WTC11 (cell line): ENCODE measurements around the gene HARS2. TPM values are rescaled to one million over a fixed set of nuclear protein-coding genes. Genes with fewer than 3 reads are reported as not detected.
A peak's percentile ranks its signal among the peaks of the same experiment; 100 is the strongest.

ENCODE experiments used
- ATAC-seq: fragments of 200-7000 bp; cut with Tn5 transposase; 2 replicates; pipeline ENCODE4 v1.10.0; 2021; ENCODE audit warnings: mild to moderate bottlenecking, moderate library complexity
- Bru-seq: library from RNA; stranded (reverse); fragments of 400-500 nt; gene quantifications from one replicate; lab custom pipeline; 2021; lab: Mats Ljungman, UMichigan
- CTCF ChIA-PET: fragments of 300-600 bp; sonication (Branson Sonifier 250); formaldehyde crosslinking; loops from one replicate; lab custom pipeline; 2021; ENCODE audit warnings: antibody characterized with exemption; lab: Charles Lee
- POLR2A ChIA-PET: fragments of 350-600 bp; sonication (Branson Sonifier 250); formaldehyde crosslinking; loops from one replicate; lab custom pipeline; 2021; ENCODE audit warnings: antibody characterized with exemption; lab: Charles Lee
- DNase-seq: peaks from one replicate; pipeline ENCODE4 v3.0.0; 2021; ENCODE audit warnings: low spot score
- H3K27ac Mint-ChIP-seq: 2 replicates; pipeline ENCODE4 v1.8.0; 2021; ENCODE audit warnings: mixed read lengths
- H3K27me3 Mint-ChIP-seq: 2 replicates; pipeline ENCODE4 v1.8.0; 2021; ENCODE audit warnings: low read depth, mild to moderate bottlenecking, moderate library complexity, mixed read lengths
- H3K36me3 Mint-ChIP-seq: 2 replicates; pipeline ENCODE4 v1.8.0; 2021; ENCODE audit warnings: mixed read lengths
- H3K4me1 Mint-ChIP-seq: 2 replicates; pipeline ENCODE4 v1.8.0; 2022; ENCODE audit warnings: mixed read lengths
- H3K4me3 Mint-ChIP-seq: 2 replicates; pipeline ENCODE4 v1.8.0; 2021; ENCODE audit warnings: mild to moderate bottlenecking, moderate library complexity, mixed read lengths
- H3K9me3 Mint-ChIP-seq: 2 replicates; pipeline ENCODE4 v1.8.0; 2021; ENCODE audit warnings: mixed read lengths
- ARID4B ChIP-seq: sonication (generic); formaldehyde crosslinking; IDR thresholded peaks from 2 replicates; pipeline ENCODE4 v1.8.0; 2023; ENCODE audit warnings: missing genetic modification reagents, mild to moderate bottlenecking, borderline replicate concordance
- ATF1 ChIP-seq: sonication (generic); formaldehyde crosslinking; IDR thresholded peaks from 2 replicates; pipeline ENCODE4 v1.8.1; 2023; ENCODE audit warnings: mild to moderate bottlenecking, moderate library complexity, missing genetic modification reagents
- CDX4 ChIP-seq: fragments of 250-450 bp; sonication (Bioruptor Pico); IDR thresholded peaks from 2 replicates; pipeline ENCODE4 v1.9.0; 2021; ENCODE audit warnings: moderate library complexity, mild to moderate bottlenecking, inconsistent platforms, borderline replicate concordance
- ETV6 ChIP-seq: sonication (generic); formaldehyde crosslinking; IDR thresholded peaks from 2 replicates; pipeline ENCODE4 v1.8.1; 2022; ENCODE audit warnings: mild to moderate bottlenecking, missing genetic modification reagents
- GABPB1 ChIP-seq: sonication (generic); formaldehyde crosslinking; IDR thresholded peaks from 2 replicates; pipeline ENCODE4 v1.8.1; 2023; ENCODE audit warnings: mild to moderate bottlenecking, missing genetic modification reagents
- HMGXB4 ChIP-seq: sonication (generic); formaldehyde crosslinking; IDR thresholded peaks from 2 replicates; pipeline ENCODE4 v1.8.1; 2023; ENCODE audit warnings: mild to moderate bottlenecking, moderate library complexity, missing genetic modification reagents
- JUN ChIP-seq: sonication (generic); formaldehyde crosslinking; IDR thresholded peaks from 2 replicates; pipeline ENCODE4 v1.8.0; 2023; ENCODE audit warnings: mild to moderate bottlenecking, missing genetic modification reagents
- NFATC4 ChIP-seq: fragments of 250-450 bp; sonication (Bioruptor Pico); IDR thresholded peaks from 2 replicates; pipeline ENCODE4 v1.9.0; 2021; ENCODE audit warnings: mild to moderate bottlenecking
- PREB ChIP-seq: sonication (generic); formaldehyde crosslinking; IDR thresholded peaks from 2 replicates; pipeline ENCODE4 v1.8.1; 2022; ENCODE audit warnings: mild to moderate bottlenecking, missing genetic modification reagents, moderate library complexity, borderline replicate concordance
- PRRX2 ChIP-seq: fragments of 250-450 bp; sonication (Bioruptor Pico); IDR thresholded peaks from 2 replicates; pipeline ENCODE4 v1.8.0; 2021; ENCODE audit warnings: mild to moderate bottlenecking
- SMAD4 ChIP-seq: sonication (generic); formaldehyde crosslinking; IDR thresholded peaks from 2 replicates; pipeline ENCODE4 v1.8.0; 2022; ENCODE audit warnings: mild to moderate bottlenecking, missing genetic modification reagents
- ZNF121 ChIP-seq: sonication (generic); formaldehyde crosslinking; IDR thresholded peaks from 2 replicates; pipeline ENCODE4 v1.8.0; 2023; ENCODE audit warnings: missing genetic modification reagents
- ZNF138 ChIP-seq: sonication (generic); formaldehyde crosslinking; conservative IDR thresholded peaks from 2 replicates; pipeline ENCODE4 v1.8.1; 2022; ENCODE audit warnings: mild to moderate bottlenecking, moderate library complexity, missing genetic modification reagents
- ZNF423 ChIP-seq: fragments of 250-450 bp; sonication (Bioruptor Pico); IDR thresholded peaks from 2 replicates; pipeline ENCODE4 v2.1.2; 2022; ENCODE audit warnings: mild to moderate bottlenecking, moderate library complexity
- long read RNA-seq, 3 experiments: library from RNA in 1 of 3; library from capped mRNA in 1 of 3; library from polyadenylated mRNA in 1 of 3; unstranded in 2 of 3; stranded (forward) in 1 of 3; transcript quantifications; one replicate each; pipeline ENCODE4 v2.0.0, GENCODE V29; 2021
- total RNA-seq: library from RNA; stranded (reverse); gene quantifications from 3 replicates; pipeline ENCODE4 v1.2.3, GENCODE V29; 2021
- TF ChIP-seq, protein P1 (sequence below): sonication (generic); formaldehyde crosslinking; IDR thresholded peaks from 2 replicates; pipeline ENCODE4 v1.8.0; 2023; ENCODE audit warnings: missing genetic modification reagents
- TF ChIP-seq, protein P2 (sequence below): sonication (generic); formaldehyde crosslinking; IDR thresholded peaks from 2 replicates; pipeline ENCODE4 v1.8.1; 2022; ENCODE audit warnings: low read depth, mild to moderate bottlenecking, moderate library complexity, missing genetic modification reagents, borderline replicate concordance
- TF ChIP-seq, protein P3 (sequence below): sonication (generic); formaldehyde crosslinking; IDR thresholded peaks from 2 replicates; pipeline ENCODE4 v1.8.1; 2023; ENCODE audit warnings: mild to moderate bottlenecking, missing genetic modification reagents, borderline replicate concordance

Gene HARS2
- total RNA-seq (26.8 to 28.9 TPM (median 27.7 TPM) in 3 replicates), Bru-seq, nascent RNA (percentile 86 among the genes with signal in this experiment)
- long read RNA-seq, experiment 1, transcript HARS2-219 (14 exons, 2,292 nt): minor isoform, 18 of 99 reads
- long read RNA-seq, experiment 1, transcript HARS2-201 (13 exons, 2,510 nt): major isoform, 41 of 99 reads
- long read RNA-seq, experiment 1, partial matches to known transcripts: 14 of 99 reads
- long read RNA-seq, experiment 1, other reads (novel, unspliced or antisense): 22 of 99 reads
- long read RNA-seq, experiment 2, transcript HARS2-219 (14 exons, 2,292 nt): major isoform, 7 of 74 reads
- long read RNA-seq, experiment 2, transcript HARS2-201 (13 exons, 2,510 nt): major isoform, 7 of 74 reads
- long read RNA-seq, experiment 2, partial matches to known transcripts: 55 of 74 reads
- long read RNA-seq, experiment 2, other reads (novel, unspliced or antisense): 5 of 74 reads
- long read RNA-seq, experiment 3, transcript HARS2-201 (13 exons, 2,510 nt): major isoform, 33 of 52 reads
- long read RNA-seq, experiment 3, partial matches to known transcripts: 8 of 52 reads
- long read RNA-seq, experiment 3, other reads (novel, unspliced or antisense): 5 of 52 reads

DNA sequence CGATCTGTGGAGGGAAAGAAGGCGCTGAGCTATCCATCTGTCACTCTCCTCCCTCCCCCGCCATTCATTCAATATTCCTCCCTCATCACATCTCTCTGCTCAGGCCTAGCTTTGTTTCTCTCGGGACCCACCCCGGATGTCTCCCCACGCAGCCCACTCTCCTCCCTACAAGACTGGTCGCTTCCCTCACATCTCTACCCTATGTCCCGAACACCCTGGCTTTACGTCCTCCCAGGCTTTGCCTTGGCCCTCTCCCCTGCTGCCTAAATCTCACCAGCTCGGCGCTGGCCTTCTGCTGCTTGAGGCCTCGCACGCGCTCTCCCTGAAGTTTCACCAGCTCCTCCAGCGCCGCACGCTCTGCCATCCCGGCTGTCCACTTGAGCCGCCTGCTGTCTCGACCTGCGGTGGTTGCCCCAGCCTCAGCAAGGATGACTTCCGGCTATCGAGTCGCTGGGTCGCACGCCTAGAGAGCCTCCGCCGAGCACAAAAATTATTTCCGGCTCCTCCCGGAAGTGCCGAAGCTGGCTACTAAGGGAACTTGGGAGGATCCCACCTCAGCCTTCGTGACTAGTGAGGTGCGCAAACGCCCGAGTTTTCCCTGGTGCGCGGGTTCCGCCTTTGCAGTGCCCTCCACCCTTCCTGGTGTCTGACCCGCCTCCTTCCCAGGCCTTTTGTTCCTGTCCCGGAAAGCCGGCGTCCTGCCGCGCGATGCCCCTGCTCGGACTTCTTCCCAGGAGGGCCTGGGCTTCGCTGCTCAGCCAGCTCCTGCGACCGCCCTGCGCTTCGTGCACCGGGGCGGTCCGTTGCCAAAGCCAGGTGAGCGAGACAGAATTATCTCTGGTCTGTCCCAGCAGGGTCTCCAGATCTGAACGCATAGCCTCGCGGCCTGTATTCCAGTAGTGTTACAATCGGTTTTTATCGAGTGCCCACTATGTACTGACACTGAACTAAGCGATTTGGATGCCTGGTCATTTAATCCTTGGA is at the start of gene HARS2, which contains the start of gene HARS1:
Gene HARS2 (plus strand): TSS at position 515 of the 984 bp plus-strand sequence. CDS start 194 bp downstream, at position 709.
Gene HARS1 (minus strand): TSS at position 430 of the 984 bp plus-strand sequence. CDS start 66 bp downstream, at position 364.
- peaks cover 28% of the 10 kb centered on the region for H3K36me3 Mint-ChIP-seq
- ATAC-seq (peak; percentile 97), DNase-seq (peak; percentile 89)
- H3K27me3 Mint-ChIP-seq: no peaks in the 10 kb centered on the region
- H3K4me1 Mint-ChIP-seq: peaks cover 18% of the 10 kb centered on the region
- H3K9me3 Mint-ChIP-seq: no peaks in the 10 kb centered on the region
- CTCF ChIA-PET: interaction anchor here (0.6 to 1.7 kb wide), 12 partner anchors 9 to 451 kb away, joined by 3 to 10 read pairs (median 3); partner anchors contain the start of genes APBB3, DND1, EIF4EBP3 and HBEGF
- peak within 1 kb of the TSS; percentile 100 for H3K4me3 Mint-ChIP-seq
- POLR2A ChIA-PET: interaction anchor here (0.5 to 1.7 kb wide), 10 partner anchors 9 to 252 kb away, joined by 3 to 10 read pairs (median 4); partner anchors contain the start of genes EIF4EBP3, IK, NDUFA2 and ZMAT2
- H3K27ac Mint-ChIP-seq: peak within 1 kb of the TSS; percentile 98
- TF ChIP-seq, protein P1, sequence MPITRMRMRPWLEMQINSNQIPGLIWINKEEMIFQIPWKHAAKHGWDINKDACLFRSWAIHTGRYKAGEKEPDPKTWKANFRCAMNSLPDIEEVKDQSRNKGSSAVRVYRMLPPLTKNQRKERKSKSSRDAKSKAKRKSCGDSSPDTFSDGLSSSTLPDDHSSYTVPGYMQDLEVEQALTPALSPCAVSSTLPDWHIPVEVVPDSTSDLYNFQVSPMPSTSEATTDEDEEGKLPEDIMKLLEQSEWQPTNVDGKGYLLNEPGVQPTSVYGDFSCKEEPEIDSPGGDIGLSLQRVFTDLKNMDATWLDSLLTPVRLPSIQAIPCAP (CRISPR knock-in tag): peak; percentile 62; the same call in 1 of the 2 replicates
- TF ChIP-seq ZNF138 (CRISPR knock-in tag) (peak; percentile 45; the same call in 1 of the 2 replicates), ZNF121 (CRISPR knock-in tag) (no peak), CDX4 (CRISPR knock-in tag) (no peak), ARID4B (CRISPR knock-in tag) (peak; percentile 16), GABPB1 (peak; percentile 88), ETV6 (CRISPR knock-in tag) (peak; percentile 98), ZNF423 (CRISPR knock-in tag) (peak; percentile 36; the same call in 1 of the 2 replicates), JUN (CRISPR knock-in tag) (0 out of 2 replicates have a peak, but pooled peaks have one; percentile 19), NFATC4 (no peak), HMGXB4 (CRISPR knock-in tag) (0 out of 2 replicates have a peak, but pooled peaks have one; percentile 32), SMAD4 (CRISPR knock-in tag) (no peak), ATF1 (no peak), PRRX2 (CRISPR knock-in tag) (no peak), PREB (CRISPR knock-in tag) (no peak)
- TF ChIP-seq, protein P2, sequence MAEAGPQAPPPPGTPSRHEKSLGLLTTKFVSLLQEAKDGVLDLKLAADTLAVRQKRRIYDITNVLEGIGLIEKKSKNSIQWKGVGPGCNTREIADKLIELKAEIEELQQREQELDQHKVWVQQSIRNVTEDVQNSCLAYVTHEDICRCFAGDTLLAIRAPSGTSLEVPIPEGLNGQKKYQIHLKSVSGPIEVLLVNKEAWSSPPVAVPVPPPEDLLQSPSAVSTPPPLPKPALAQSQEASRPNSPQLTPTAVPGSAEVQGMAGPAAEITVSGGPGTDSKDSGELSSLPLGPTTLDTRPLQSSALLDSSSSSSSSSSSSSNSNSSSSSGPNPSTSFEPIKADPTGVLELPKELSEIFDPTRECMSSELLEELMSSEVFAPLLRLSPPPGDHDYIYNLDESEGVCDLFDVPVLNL (CRISPR knock-in tag): no peak
- TF ChIP-seq, protein P3, sequence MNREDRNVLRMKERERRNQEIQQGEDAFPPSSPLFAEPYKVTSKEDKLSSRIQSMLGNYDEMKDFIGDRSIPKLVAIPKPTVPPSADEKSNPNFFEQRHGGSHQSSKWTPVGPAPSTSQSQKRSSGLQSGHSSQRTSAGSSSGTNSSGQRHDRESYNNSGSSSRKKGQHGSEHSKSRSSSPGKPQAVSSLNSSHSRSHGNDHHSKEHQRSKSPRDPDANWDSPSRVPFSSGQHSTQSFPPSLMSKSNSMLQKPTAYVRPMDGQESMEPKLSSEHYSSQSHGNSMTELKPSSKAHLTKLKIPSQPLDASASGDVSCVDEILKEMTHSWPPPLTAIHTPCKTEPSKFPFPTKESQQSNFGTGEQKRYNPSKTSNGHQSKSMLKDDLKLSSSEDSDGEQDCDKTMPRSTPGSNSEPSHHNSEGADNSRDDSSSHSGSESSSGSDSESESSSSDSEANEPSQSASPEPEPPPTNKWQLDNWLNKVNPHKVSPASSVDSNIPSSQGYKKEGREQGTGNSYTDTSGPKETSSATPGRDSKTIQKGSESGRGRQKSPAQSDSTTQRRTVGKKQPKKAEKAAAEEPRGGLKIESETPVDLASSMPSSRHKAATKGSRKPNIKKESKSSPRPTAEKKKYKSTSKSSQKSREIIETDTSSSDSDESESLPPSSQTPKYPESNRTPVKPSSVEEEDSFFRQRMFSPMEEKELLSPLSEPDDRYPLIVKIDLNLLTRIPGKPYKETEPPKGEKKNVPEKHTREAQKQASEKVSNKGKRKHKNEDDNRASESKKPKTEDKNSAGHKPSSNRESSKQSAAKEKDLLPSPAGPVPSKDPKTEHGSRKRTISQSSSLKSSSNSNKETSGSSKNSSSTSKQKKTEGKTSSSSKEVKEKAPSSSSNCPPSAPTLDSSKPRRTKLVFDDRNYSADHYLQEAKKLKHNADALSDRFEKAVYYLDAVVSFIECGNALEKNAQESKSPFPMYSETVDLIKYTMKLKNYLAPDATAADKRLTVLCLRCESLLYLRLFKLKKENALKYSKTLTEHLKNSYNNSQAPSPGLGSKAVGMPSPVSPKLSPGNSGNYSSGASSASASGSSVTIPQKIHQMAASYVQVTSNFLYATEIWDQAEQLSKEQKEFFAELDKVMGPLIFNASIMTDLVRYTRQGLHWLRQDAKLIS (CRISPR knock-in tag): 0 out of 2 replicates have a peak, but pooled peaks have one; percentile 35
